ENCODE results near the gene TMPRSS6.

DNA sequence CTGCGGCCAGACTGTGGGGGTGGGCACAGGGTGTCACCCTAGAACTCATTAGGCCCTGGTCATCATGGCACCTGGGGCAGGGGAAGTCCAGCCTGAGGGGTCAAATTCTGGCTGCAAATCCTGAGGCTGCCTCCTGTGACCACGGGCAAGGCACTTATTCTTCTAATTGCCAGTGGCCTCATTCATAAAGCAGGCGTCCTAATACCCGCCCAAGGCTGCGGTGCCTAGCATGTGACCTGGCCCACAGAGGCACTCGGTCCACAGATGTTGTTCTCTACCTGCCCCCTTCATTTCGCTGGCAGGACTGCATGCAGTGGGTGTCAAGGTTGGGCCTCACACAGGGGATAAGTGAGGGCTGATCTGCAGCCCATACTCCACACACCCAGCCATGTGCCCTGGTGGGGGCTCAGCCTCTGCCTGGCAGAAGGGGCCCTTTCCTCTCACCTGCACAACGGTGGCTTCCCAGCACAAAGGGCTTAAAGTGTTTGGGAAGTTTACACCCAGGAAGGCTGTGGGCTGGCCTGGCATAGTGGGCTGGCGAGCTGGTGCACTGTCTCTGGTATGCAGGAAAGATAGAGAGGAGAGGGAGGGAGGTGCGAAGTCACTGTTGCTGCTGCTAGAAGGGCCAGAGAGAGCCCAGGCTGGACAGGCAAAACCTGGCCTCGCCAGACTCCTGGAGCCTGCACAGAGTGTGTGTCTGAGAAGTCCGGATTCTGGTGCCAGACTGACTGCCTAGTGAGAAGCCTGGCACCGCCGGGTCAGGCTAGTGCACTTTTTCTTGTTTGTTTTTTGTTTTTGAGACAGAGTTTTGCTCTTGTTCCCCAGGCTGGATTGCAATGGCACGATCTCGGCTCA lies 86.8 kb downstream of the TMPRSS6 start:
- TF ChIP-seq, protein P1, sequence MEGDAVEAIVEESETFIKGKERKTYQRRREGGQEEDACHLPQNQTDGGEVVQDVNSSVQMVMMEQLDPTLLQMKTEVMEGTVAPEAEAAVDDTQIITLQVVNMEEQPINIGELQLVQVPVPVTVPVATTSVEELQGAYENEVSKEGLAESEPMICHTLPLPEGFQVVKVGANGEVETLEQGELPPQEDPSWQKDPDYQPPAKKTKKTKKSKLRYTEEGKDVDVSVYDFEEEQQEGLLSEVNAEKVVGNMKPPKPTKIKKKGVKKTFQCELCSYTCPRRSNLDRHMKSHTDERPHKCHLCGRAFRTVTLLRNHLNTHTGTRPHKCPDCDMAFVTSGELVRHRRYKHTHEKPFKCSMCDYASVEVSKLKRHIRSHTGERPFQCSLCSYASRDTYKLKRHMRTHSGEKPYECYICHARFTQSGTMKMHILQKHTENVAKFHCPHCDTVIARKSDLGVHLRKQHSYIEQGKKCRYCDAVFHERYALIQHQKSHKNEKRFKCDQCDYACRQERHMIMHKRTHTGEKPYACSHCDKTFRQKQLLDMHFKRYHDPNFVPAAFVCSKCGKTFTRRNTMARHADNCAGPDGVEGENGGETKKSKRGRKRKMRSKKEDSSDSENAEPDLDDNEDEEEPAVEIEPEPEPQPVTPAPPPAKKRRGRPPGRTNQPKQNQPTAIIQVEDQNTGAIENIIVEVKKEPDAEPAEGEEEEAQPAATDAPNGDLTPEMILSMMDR (IDR thresholded peaks at IDR 0.05): no peak
- no peak for TF ChIP-seq POLR2A (IDR thresholded peaks at IDR 0.05)
